ENCODE results near the gene RPS18.
A peak's percentile ranks its signal among the peaks of the same experiment; 100 is the strongest.

DNA sequence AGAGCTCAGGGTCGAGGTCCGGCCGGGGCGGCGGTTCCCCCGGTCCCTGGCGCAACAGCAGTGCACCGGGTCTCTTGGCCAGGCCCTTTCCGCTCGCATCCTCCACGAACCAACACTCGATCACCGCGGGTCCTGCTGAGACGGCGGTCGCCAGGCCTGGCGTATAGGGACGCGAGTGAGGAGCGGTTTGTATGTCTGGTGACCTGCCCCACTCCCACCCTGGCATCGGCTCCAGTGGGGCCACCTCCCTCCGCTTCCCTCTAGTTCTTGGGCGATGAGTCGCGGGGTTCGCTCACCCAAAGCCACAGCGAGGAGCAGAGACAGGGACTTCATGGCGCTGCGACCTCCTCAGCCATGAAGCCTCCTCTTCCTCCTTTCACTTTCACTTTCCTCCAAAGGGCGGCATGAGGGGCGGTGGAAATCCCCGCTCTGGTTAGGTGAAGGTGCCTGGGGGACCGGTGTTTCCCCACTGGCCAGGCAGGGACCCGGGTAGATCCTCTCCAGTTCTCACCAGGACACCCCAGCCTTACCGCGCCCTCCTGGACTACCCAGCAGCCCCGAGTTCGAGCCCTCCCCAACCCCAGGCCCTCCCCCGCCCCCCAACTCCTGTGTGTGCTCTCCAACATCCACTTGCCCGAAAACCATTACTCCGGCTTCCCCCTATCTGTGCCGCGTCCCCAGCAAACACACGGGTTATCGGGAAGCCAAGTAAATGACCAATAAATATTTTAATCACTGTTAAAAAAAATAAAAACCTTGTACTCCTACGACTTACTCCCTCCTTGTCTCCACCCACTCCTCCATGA, 42.0 kb downstream of the RPS18 start, which contains the start of gene TAPBP:
- TF ChIP-seq POLR2AphosphoS5 (IDR thresholded peaks at IDR 0.05; ENCODE audit: low read depth, low read length) (peak; percentile 87), POLR2A (IDR thresholded peaks at IDR 0.05; ENCODE audit: low read depth, low read length) (peak; percentile 84), TAF1 (IDR thresholded peaks at IDR 0.05; ENCODE audit: borderline replicate concordance, low read depth, low read length) (peak; percentile 86)

Measured in GM12892 (cell line).